ENCODE results near the gene EYA3. TPM values are rescaled to one million over a fixed set of nuclear protein-coding genes. Genes with fewer than 3 reads are reported as not detected.

Gene EYA3
- total and polyA plus RNA-seq, 5 donors from 2014 or later, result 3.0 to 18.5 (median 3.8) TPM

GRCh38 chr1:28119556-28119955 lies 31.1 kb upstream of the EYA3 start:
- no peaks in the 10 kb centered on the region for H3K27me3 ChIP-seq (ENCODE audit: control insufficient read depth, insufficient read depth, low read length)
- no peak overlapping the region for H3K27ac Mint-ChIP-seq
- peaks cover 6% of the 10 kb centered on the region for H3K4me1 ChIP-seq (ENCODE audit: control insufficient read depth, insufficient read depth, low read length, poor library complexity, severe bottlenecking)
- H3K9me3 Mint-ChIP-seq, result peaks cover 0 to 3% (median 0%) of the 10 kb centered on the region in 7 donors
- H3K36me3 ChIP-seq (ENCODE audit: control insufficient read depth, insufficient read depth, low read length), result no peaks in the 10 kb centered on the region
- no peaks in the 10 kb centered on the region for H3K9me3 ChIP-seq (ENCODE audit: control insufficient read depth in 2 of 2, low read length in 2 of 2)
- no peak overlapping the region for H3K4me3 Mint-ChIP-seq
- H3K4me1 Mint-ChIP-seq, result peaks cover 5 to 7% (median 7%) of the 10 kb centered on the region in 4 donors
- ATAC-seq (ENCODE audit: low read depth in 2 of 2), result no peak
- H3K27ac ChIP-seq (ENCODE audit: insufficient read depth, low read length, poor library complexity, severe bottlenecking), result no peak overlapping the region
- no peak for DNase-seq
- no peaks in the 10 kb centered on the region for H3K36me3 Mint-ChIP-seq
- peaks cover 5% of the 10 kb centered on the region for H3K27me3 Mint-ChIP-seq
- no peak overlapping the region for H3K4me3 ChIP-seq (ENCODE audit: low read depth, low read length)

- peaks cover 6% of the 10 kb centered on the region for H3K4me1 ChIP-seq (ENCODE audit: control insufficient read depth, insufficient read depth, low read length, poor library complexity, severe bottlenecking)
- H3K4me3 Mint-ChIP-seq, result no peak overlapping the region
- ATAC-seq (ENCODE audit: low read depth in 2 of 2) (no peak), DNase-seq (no peak)
- no peak overlapping the region for H3K27ac Mint-ChIP-seq
- peaks cover 0 to 3% (median 0%) of the 10 kb centered on the region in 7 donors for H3K9me3 Mint-ChIP-seq
- peaks cover 5% of the 10 kb centered on the region for H3K27me3 Mint-ChIP-seq
- H3K36me3 ChIP-seq (ENCODE audit: control insufficient read depth, insufficient read depth, low read length), result no peaks in the 10 kb centered on the region
- no peak overlapping the region for H3K4me3 ChIP-seq (ENCODE audit: low read depth, low read length)
- H3K4me1 Mint-ChIP-seq, result peaks cover 5 to 7% (median 7%) of the 10 kb centered on the region in 4 donors
- H3K9me3 ChIP-seq (ENCODE audit: control insufficient read depth in 2 of 2, low read length in 2 of 2), result no peaks in the 10 kb centered on the region
- no peaks in the 10 kb centered on the region for H3K36me3 Mint-ChIP-seq
- no peak overlapping the region for H3K27ac ChIP-seq (ENCODE audit: insufficient read depth, low read length, poor library complexity, severe bottlenecking)
- no peaks in the 10 kb centered on the region for H3K27me3 ChIP-seq (ENCODE audit: control insufficient read depth, insufficient read depth, low read length)
These were observed 30.4 kb upstream of the EYA3 start for GRCh38 chr1:28118640-28119307.

GRCh38 chr1:28115267-28115666 lies 26.9 kb upstream of the EYA3 start:
- DNase-seq (peak in 2 of 3 donors; percentile 9 to 45), ATAC-seq (ENCODE audit: low read depth in 2 of 2) (no peak)
- H3K9me3 Mint-ChIP-seq, result no peaks in the 10 kb centered on the region
- H3K27ac ChIP-seq (ENCODE audit: insufficient read depth, low read length, poor library complexity, severe bottlenecking), result no peak overlapping the region
- H3K27me3 Mint-ChIP-seq, result peaks cover 15% of the 10 kb centered on the region
- peak overlapping the region in 1 of 4 donors; percentile 47 for H3K4me3 Mint-ChIP-seq
- H3K36me3 Mint-ChIP-seq, result no peaks in the 10 kb centered on the region
- H3K36me3 ChIP-seq (ENCODE audit: control insufficient read depth, insufficient read depth, low read length), result no peaks in the 10 kb centered on the region
- no peaks in the 10 kb centered on the region for H3K27me3 ChIP-seq (ENCODE audit: control insufficient read depth, insufficient read depth, low read length)
- H3K4me1 Mint-ChIP-seq, result peaks cover 5 to 13% (median 8%) of the 10 kb centered on the region in 4 donors
- H3K9me3 ChIP-seq (ENCODE audit: control insufficient read depth in 2 of 2, low read length in 2 of 2), result no peaks in the 10 kb centered on the region
- H3K4me3 ChIP-seq (ENCODE audit: low read depth, low read length), result no peak overlapping the region
- peaks cover 6% of the 10 kb centered on the region for H3K4me1 ChIP-seq (ENCODE audit: control insufficient read depth, insufficient read depth, low read length, poor library complexity, severe bottlenecking)
- peak overlapping the region in 2 of 3 donors; percentile 2 to 53 for H3K27ac Mint-ChIP-seq

- ATAC-seq (ENCODE audit: low read depth in 2 of 2) (no peak), DNase-seq (no peak)
- Mint-ChIP-seq H3K27ac (no peak overlapping the region), H3K4me3 (no peak overlapping the region), H3K9me3 (no peaks in the 10 kb centered on the region), H3K4me1 (peaks cover 5 to 13% (median 8%) of the 10 kb centered on the region in 4 donors), H3K36me3 (no peaks in the 10 kb centered on the region), H3K27me3 (peaks cover 14% of the 10 kb centered on the region)
- Histone ChIP-seq H3K27me3 (ENCODE audit: control insufficient read depth, insufficient read depth, low read length) (no peaks in the 10 kb centered on the region), H3K36me3 (ENCODE audit: control insufficient read depth, insufficient read depth, low read length) (no peaks in the 10 kb centered on the region), H3K27ac (ENCODE audit: insufficient read depth, low read length, poor library complexity, severe bottlenecking) (no peak overlapping the region), H3K4me1 (ENCODE audit: control insufficient read depth, insufficient read depth, low read length, poor library complexity, severe bottlenecking) (peaks cover 6% of the 10 kb centered on the region), H3K9me3 (ENCODE audit: control insufficient read depth in 2 of 2, low read length in 2 of 2) (no peaks in the 10 kb centered on the region), H3K4me3 (ENCODE audit: low read depth, low read length) (no peak overlapping the region)
These were observed 26.4 kb upstream of the EYA3 start for GRCh38 chr1:28114844-28115243.

GRCh38 chr1:28113242-28113572 lies 24.8 kb upstream of the EYA3 start:
- H3K27me3 ChIP-seq (ENCODE audit: control insufficient read depth, insufficient read depth, low read length), result no peaks in the 10 kb centered on the region
- Mint-ChIP-seq H3K36me3 (no peaks in the 10 kb centered on the region), H3K9me3 (no peaks in the 10 kb centered on the region), H3K27me3 (peaks cover 10% of the 10 kb centered on the region), H3K4me3 (no peak overlapping the region), H3K4me1 (peaks cover 5 to 13% (median 8%) of the 10 kb centered on the region in 4 donors), H3K27ac (no peak overlapping the region)
- H3K4me3 ChIP-seq (ENCODE audit: low read depth, low read length), result no peak overlapping the region
- DNase-seq (no peak), ATAC-seq (ENCODE audit: low read depth in 2 of 2) (no peak)
- H3K36me3 ChIP-seq (ENCODE audit: control insufficient read depth, insufficient read depth, low read length), result no peaks in the 10 kb centered on the region
- no peaks in the 10 kb centered on the region for H3K9me3 ChIP-seq (ENCODE audit: control insufficient read depth in 2 of 2, low read length in 2 of 2)
- no peak overlapping the region for H3K27ac ChIP-seq (ENCODE audit: insufficient read depth, low read length, poor library complexity, severe bottlenecking)
- H3K4me1 ChIP-seq (ENCODE audit: control insufficient read depth, insufficient read depth, low read length, poor library complexity, severe bottlenecking), result peaks cover 6% of the 10 kb centered on the region

GRCh38 chr1:28112388-28113241 lies 24.2 kb upstream of the EYA3 start:
- no peak overlapping the region for H3K27ac ChIP-seq (ENCODE audit: insufficient read depth, low read length, poor library complexity, severe bottlenecking)

GRCh38 chr1:28111157-28111556 lies 22.7 kb upstream of the EYA3 start:
- Mint-ChIP-seq H3K4me3 (no peak overlapping the region), H3K36me3 (no peaks in the 10 kb centered on the region), H3K27ac (no peak overlapping the region), H3K4me1 (peaks cover 5 to 13% (median 8%) of the 10 kb centered on the region in 4 donors), H3K27me3 (peaks cover 10% of the 10 kb centered on the region), H3K9me3 (no peaks in the 10 kb centered on the region)
- no peak for DNase-seq
- Histone ChIP-seq H3K4me3 (ENCODE audit: low read depth, low read length) (no peak overlapping the region), H3K27ac (ENCODE audit: insufficient read depth, low read length, poor library complexity, severe bottlenecking) (no peak overlapping the region), H3K9me3 (ENCODE audit: control insufficient read depth in 2 of 2, low read length in 2 of 2) (no peaks in the 10 kb centered on the region), H3K36me3 (ENCODE audit: control insufficient read depth, insufficient read depth, low read length) (no peaks in the 10 kb centered on the region), H3K4me1 (ENCODE audit: control insufficient read depth, insufficient read depth, low read length, poor library complexity, severe bottlenecking) (peaks cover 6% of the 10 kb centered on the region), H3K27me3 (ENCODE audit: control insufficient read depth, insufficient read depth, low read length) (no peaks in the 10 kb centered on the region)
- ATAC-seq (ENCODE audit: low read depth in 2 of 2), result no peak

More at GRCh38 chr1:28112388-28113241, 24.2 kb upstream of the EYA3 start:
- Mint-ChIP-seq H3K4me1 (peaks cover 5 to 13% (median 8%) of the 10 kb centered on the region in 4 donors), H3K36me3 (no peaks in the 10 kb centered on the region), H3K27ac (no peak overlapping the region), H3K27me3 (peaks cover 10% of the 10 kb centered on the region), H3K4me3 (no peak overlapping the region), H3K9me3 (no peaks in the 10 kb centered on the region)
- ATAC-seq (ENCODE audit: low read depth in 2 of 2), result peak; percentile 39
- DNase-seq, result peak in 1 of 3 donors; percentile 32
- Histone ChIP-seq H3K36me3 (ENCODE audit: control insufficient read depth, insufficient read depth, low read length) (no peaks in the 10 kb centered on the region), H3K9me3 (ENCODE audit: control insufficient read depth in 2 of 2, low read length in 2 of 2) (no peaks in the 10 kb centered on the region), H3K4me3 (ENCODE audit: low read depth, low read length) (no peak overlapping the region), H3K27me3 (ENCODE audit: control insufficient read depth, insufficient read depth, low read length) (no peaks in the 10 kb centered on the region), H3K4me1 (ENCODE audit: control insufficient read depth, insufficient read depth, low read length, poor library complexity, severe bottlenecking) (peaks cover 6% of the 10 kb centered on the region)
